ENCODE results near the gene FHOD3. TPM values are rescaled to one million over a fixed set of nuclear protein-coding genes. Genes with fewer than 3 reads are reported as not detected.

Gene FHOD3
- polyA plus RNA-seq, 4 donors, result 0.22 to 8.1 (median 1.9) TPM

DNA sequence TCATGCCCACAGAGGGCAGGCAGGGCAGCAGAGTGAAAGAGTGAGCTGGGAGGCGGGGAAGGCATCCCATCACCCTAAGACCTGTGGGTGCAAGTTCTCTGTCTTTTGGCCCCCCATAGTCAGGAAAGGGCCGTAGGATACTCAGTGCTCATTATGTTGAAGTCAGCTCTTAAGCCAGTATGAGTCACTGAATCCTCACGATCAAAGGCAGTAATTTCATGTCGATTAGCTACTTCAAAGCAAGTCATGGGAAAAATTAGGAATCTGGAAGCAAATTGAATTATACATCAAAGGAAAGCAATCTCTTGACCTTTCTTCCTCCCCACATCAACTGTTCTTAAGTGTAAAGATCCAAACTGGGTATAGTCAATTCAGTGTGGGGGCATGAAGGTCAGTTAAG lies 178.9 kb downstream of the FHOD3 start:
- WGBS, 3 donors, result 48 to 84% (median 67%) methylated on average over 4 of the region's 4 CpGs
- no peak for DNase-seq

DNA sequence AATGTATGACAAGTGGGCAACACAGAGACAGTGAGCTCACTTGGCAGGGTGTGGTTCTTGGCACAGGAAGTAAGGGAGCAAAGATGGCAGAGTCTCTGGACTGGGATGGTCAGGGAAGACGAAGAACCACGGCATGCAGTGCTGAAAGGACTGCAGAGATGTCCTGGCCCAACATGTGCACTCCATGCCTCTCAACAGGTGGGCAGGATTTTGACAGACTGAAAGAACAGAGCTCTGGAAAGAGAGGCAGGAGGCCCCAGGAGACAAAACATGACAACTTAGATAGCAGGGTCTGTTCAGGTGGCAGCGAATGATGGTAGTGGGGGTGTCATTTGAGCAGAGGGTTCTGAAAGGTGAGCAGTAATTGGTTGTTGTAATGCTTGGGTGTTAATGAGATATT lies 180.3 kb downstream of the FHOD3 start:
- no peak for DNase-seq
- Histone ChIP-seq H3K4me1 (ENCODE audit: control insufficient read depth in 3 of 3, insufficient read depth in 2 of 3, low read depth in 1 of 3, low read length in 2 of 3) (no peaks in the 10 kb centered on the region), H3K27ac (ENCODE audit: low read depth in 1 of 3, low read length in 2 of 3) (no peak overlapping the region), H3K4me3 (ENCODE audit: low read depth in 1 of 3, low read length in 3 of 3) (no peak overlapping the region), H3K36me3 (ENCODE audit: control insufficient read depth in 3 of 3, insufficient read depth in 2 of 3, low read depth in 1 of 3, low read length in 3 of 3) (no peaks in the 10 kb centered on the region), H3K27me3 (ENCODE audit: control insufficient read depth in 3 of 3, insufficient read depth in 3 of 3, low read length in 3 of 3) (no peaks in the 10 kb centered on the region), H3K9me3 (ENCODE audit: control insufficient read depth in 2 of 2, insufficient read depth in 1 of 2, low read depth in 1 of 2, low read length in 1 of 2) (no peaks in the 10 kb centered on the region)
- WGBS, 3 donors, result 59 to 83% (median 66%) methylated on average over 3 of the region's 3 CpGs
- no peak for FAIRE-seq

More for the DNA sequence above, 178.9 kb downstream of the FHOD3 start:
- Histone ChIP-seq H3K27ac (ENCODE audit: low read depth in 1 of 3, low read length in 2 of 3) (no peak overlapping the region), H3K4me1 (ENCODE audit: control insufficient read depth in 3 of 3, insufficient read depth in 2 of 3, low read depth in 1 of 3, low read length in 2 of 3) (no peaks in the 10 kb centered on the region), H3K27me3 (ENCODE audit: control insufficient read depth in 3 of 3, insufficient read depth in 3 of 3, low read length in 3 of 3) (no peaks in the 10 kb centered on the region), H3K4me3 (ENCODE audit: low read depth in 1 of 3, low read length in 3 of 3) (no peak overlapping the region), H3K36me3 (ENCODE audit: control insufficient read depth in 3 of 3, insufficient read depth in 2 of 3, low read depth in 1 of 3, low read length in 3 of 3) (no peaks in the 10 kb centered on the region), H3K9me3 (ENCODE audit: control insufficient read depth in 2 of 2, insufficient read depth in 1 of 2, low read depth in 1 of 2, low read length in 1 of 2) (no peaks in the 10 kb centered on the region)
- FAIRE-seq, result no peak

DNA sequence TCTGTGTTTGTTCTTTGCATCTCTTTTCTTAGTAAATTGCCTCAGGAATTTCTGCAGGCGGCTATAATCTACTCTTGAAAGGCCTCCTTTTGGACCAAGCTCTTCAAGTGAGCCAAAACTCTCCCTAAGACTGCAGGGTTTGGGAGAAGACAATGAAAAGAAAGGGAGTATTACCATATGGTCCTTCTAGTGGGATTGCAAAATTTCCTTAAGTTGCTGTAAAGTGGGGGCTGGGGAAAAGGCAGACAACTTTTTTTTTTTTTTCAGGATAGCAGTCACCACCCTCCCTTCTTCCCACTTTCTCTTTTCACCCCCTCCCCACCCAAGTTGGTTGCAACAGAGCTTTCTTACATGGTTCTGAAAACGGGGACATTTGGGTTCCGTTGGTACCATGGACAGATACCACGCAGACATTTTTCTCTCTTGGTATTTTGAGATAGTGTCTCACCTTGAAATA lies 183.7 kb downstream of the FHOD3 start:
- FAIRE-seq, result no peak
- no peak overlapping the region for H3K4me3 ChIP-seq (ENCODE audit: low read depth in 1 of 3, low read length in 3 of 3)
- no peak for DNase-seq
- H3K27ac ChIP-seq (ENCODE audit: low read depth in 1 of 3, low read length in 2 of 3), result no peak overlapping the region
- no peaks in the 10 kb centered on the region for H3K36me3 ChIP-seq (ENCODE audit: control insufficient read depth in 3 of 3, insufficient read depth in 2 of 3, low read depth in 1 of 3, low read length in 3 of 3)
- no peaks in the 10 kb centered on the region for H3K4me1 ChIP-seq (ENCODE audit: control insufficient read depth in 3 of 3, insufficient read depth in 2 of 3, low read depth in 1 of 3, low read length in 2 of 3)
- H3K9me3 ChIP-seq (ENCODE audit: control insufficient read depth in 2 of 2, insufficient read depth in 1 of 2, low read depth in 1 of 2, low read length in 1 of 2), result no peaks in the 10 kb centered on the region
- no peaks in the 10 kb centered on the region for H3K27me3 ChIP-seq (ENCODE audit: control insufficient read depth in 3 of 3, insufficient read depth in 3 of 3, low read length in 3 of 3)
- WGBS, 3 donors, result 46 to 72% (median 51%) methylated on average over 4 of the region's 4 CpGs

DNA sequence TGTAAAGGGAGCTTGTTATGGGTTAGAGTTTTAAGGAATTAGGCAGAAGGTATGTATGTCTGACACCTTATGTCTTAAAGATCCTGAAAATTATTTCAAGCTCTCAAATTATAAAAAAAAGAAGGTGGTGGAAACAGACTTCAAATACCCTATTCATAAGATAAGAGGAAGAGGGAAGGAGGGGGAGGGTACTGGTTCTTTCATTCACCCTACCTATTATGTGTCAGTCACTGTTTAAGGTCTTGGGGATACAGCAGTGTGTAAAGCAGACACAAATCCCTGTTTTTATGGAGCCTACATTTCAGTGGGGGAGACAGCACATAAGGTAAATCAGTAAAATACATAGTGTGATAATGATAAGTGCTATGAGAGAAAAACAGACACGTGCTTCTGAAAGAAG lies 184.4 kb downstream of the FHOD3 start:
- 70 to 80% (median 76%) methylated on average over 1 of the region's 1 CpG for WGBS, 3 donors
- Histone ChIP-seq H3K27me3 (ENCODE audit: control insufficient read depth in 3 of 3, insufficient read depth in 3 of 3, low read length in 3 of 3) (no peaks in the 10 kb centered on the region), H3K36me3 (ENCODE audit: control insufficient read depth in 3 of 3, insufficient read depth in 2 of 3, low read depth in 1 of 3, low read length in 3 of 3) (no peaks in the 10 kb centered on the region), H3K27ac (ENCODE audit: low read depth in 1 of 3, low read length in 2 of 3) (no peak overlapping the region), H3K9me3 (ENCODE audit: control insufficient read depth in 2 of 2, insufficient read depth in 1 of 2, low read depth in 1 of 2, low read length in 1 of 2) (no peaks in the 10 kb centered on the region), H3K4me1 (ENCODE audit: control insufficient read depth in 3 of 3, insufficient read depth in 2 of 3, low read depth in 1 of 3, low read length in 2 of 3) (no peaks in the 10 kb centered on the region), H3K4me3 (ENCODE audit: low read depth in 1 of 3, low read length in 3 of 3) (no peak overlapping the region)
- no peak for FAIRE-seq
- DNase-seq, result no peak

DNA sequence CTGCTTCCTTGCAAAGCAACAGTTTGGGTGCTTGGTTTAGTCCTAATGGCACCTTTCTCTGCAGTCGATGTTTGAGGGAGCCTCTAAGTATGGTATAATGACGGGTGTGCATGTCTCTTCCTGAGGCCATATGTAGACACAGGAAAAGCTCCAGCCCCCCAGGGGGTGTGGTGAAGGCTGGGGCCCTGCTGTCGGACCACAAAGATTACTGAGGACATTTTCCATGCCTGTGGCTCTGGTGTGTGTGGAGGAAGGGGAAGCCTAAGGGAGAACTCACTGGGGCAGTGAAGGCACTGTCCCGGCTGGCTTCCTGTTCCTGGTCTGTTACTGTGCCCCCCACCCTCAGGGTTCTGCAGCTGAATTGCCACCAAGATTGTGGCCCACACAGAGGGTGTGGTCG lies 187.1 kb downstream of the FHOD3 start:
- Histone ChIP-seq H3K4me1 (ENCODE audit: control insufficient read depth in 3 of 3, insufficient read depth in 2 of 3, low read depth in 1 of 3, low read length in 2 of 3) (no peaks in the 10 kb centered on the region), H3K4me3 (ENCODE audit: low read depth in 1 of 3, low read length in 3 of 3) (no peak overlapping the region), H3K9me3 (ENCODE audit: control insufficient read depth in 2 of 2, insufficient read depth in 1 of 2, low read depth in 1 of 2, low read length in 1 of 2) (no peaks in the 10 kb centered on the region), H3K27ac (ENCODE audit: low read depth in 1 of 3, low read length in 2 of 3) (no peak overlapping the region), H3K36me3 (ENCODE audit: control insufficient read depth in 3 of 3, insufficient read depth in 2 of 3, low read depth in 1 of 3, low read length in 3 of 3) (no peaks in the 10 kb centered on the region), H3K27me3 (ENCODE audit: control insufficient read depth in 3 of 3, insufficient read depth in 3 of 3, low read length in 3 of 3) (no peaks in the 10 kb centered on the region)
- DNase-seq, result no peak
- 71 to 78% (median 73%) methylated on average over 5 of the region's 5 CpGs for WGBS, 3 donors
- no peak for FAIRE-seq

DNA sequence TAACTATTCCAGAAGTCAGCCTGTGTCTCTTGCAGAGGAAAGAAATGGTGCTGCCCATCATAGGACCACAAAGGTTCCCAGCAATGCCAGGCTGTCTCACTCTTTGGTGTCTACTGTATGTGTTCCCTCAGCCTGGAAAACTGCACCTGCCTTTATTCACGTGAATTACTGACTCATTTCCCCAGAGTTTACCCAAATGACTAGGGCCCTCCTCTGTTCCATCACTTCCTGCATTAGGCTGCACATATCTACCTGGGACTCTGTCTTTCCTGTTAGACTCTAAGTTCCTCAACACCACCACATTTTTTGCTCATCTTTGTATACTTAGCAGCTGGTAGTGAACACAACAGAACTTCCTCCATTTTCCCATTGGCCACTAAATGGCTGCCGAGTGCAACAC lies 188.3 kb downstream of the FHOD3 start:
- H3K36me3 ChIP-seq (ENCODE audit: control insufficient read depth in 3 of 3, insufficient read depth in 2 of 3, low read depth in 1 of 3, low read length in 3 of 3), result no peaks in the 10 kb centered on the region
- H3K4me1 ChIP-seq (ENCODE audit: control insufficient read depth in 3 of 3, insufficient read depth in 2 of 3, low read depth in 1 of 3, low read length in 2 of 3), result no peaks in the 10 kb centered on the region
- no peak overlapping the region for H3K27ac ChIP-seq (ENCODE audit: low read depth in 1 of 3, low read length in 2 of 3)
- H3K27me3 ChIP-seq (ENCODE audit: control insufficient read depth in 3 of 3, insufficient read depth in 3 of 3, low read length in 3 of 3), result no peaks in the 10 kb centered on the region
- no peaks in the 10 kb centered on the region for H3K9me3 ChIP-seq (ENCODE audit: control insufficient read depth in 2 of 2, insufficient read depth in 1 of 2, low read depth in 1 of 2, low read length in 1 of 2)
- H3K4me3 ChIP-seq (ENCODE audit: low read depth in 1 of 3, low read length in 3 of 3), result no peak overlapping the region
- FAIRE-seq, result no peak
- 74 to 83% (median 76%) methylated on average over 2 of the region's 2 CpGs for WGBS, 3 donors
- DNase-seq, result no peak

DNA sequence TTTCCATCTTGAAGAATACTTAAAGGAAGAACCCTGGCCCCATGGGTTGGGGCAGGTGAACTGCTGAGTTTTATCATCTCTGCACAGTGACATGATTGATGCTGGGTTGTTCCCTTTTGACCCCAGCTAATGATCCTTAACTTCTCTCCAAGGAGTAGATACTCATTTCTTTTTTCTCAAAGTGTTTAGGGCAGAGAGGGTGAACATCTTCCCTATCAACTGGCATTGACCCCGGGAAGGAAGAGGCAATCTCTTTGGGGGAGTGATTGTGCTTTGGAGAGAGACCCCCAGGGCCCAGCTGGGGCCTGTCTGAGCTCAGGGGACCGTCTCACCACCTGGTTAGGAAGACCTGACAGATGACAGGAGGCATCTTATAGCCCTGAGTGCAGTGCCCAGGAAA lies 190.6 kb downstream of the FHOD3 start:
- H3K4me1 ChIP-seq (ENCODE audit: control insufficient read depth in 3 of 3, insufficient read depth in 2 of 3, low read depth in 1 of 3, low read length in 2 of 3), result no peaks in the 10 kb centered on the region
- DNase-seq (no peak), FAIRE-seq (no peak)
- WGBS, 3 donors, result 65 to 71% (median 67%) methylated on average over 2 of the region's 2 CpGs
- H3K4me3 ChIP-seq (ENCODE audit: low read depth in 1 of 3, low read length in 3 of 3), result no peak overlapping the region
- no peaks in the 10 kb centered on the region for H3K27me3 ChIP-seq (ENCODE audit: control insufficient read depth in 3 of 3, insufficient read depth in 3 of 3, low read length in 3 of 3)
- H3K9me3 ChIP-seq (ENCODE audit: control insufficient read depth in 2 of 2, insufficient read depth in 1 of 2, low read depth in 1 of 2, low read length in 1 of 2), result no peaks in the 10 kb centered on the region
- no peak overlapping the region for H3K27ac ChIP-seq (ENCODE audit: low read depth in 1 of 3, low read length in 2 of 3)
- H3K36me3 ChIP-seq (ENCODE audit: control insufficient read depth in 3 of 3, insufficient read depth in 2 of 3, low read depth in 1 of 3, low read length in 3 of 3), result no peaks in the 10 kb centered on the region

DNA sequence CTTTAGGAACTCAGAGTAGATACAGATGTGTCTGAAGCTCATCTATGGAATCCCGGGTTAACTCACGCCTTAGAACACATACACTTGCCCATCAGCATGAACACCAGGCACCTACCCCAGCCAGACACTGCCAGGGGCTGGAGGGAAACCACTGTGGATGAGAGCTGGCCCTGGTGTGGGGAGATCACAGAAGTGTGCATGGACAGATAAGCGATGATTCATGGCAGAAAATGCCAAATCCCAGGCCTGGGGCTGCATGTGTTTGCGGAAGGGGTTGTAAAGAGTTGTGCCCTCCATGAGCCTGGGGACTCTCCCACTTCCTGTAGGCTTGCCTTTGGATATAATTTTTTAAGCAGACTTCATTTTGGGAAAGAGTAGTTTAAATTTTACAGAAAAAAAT lies 193.4 kb downstream of the FHOD3 start:
- FAIRE-seq (no peak), DNase-seq (no peak)
- 91 to 99% (median 93%) methylated on average over 4 of the region's 4 CpGs for WGBS, 3 donors
- Histone ChIP-seq H3K36me3 (ENCODE audit: control insufficient read depth in 3 of 3, insufficient read depth in 2 of 3, low read depth in 1 of 3, low read length in 3 of 3) (no peaks in the 10 kb centered on the region), H3K4me1 (ENCODE audit: control insufficient read depth in 3 of 3, insufficient read depth in 2 of 3, low read depth in 1 of 3, low read length in 2 of 3) (peaks cover 0 to 2% (median 0%) of the 10 kb centered on the region in 3 donors), H3K9me3 (ENCODE audit: control insufficient read depth in 2 of 2, insufficient read depth in 1 of 2, low read depth in 1 of 2, low read length in 1 of 2) (no peaks in the 10 kb centered on the region), H3K4me3 (ENCODE audit: low read depth in 1 of 3, low read length in 3 of 3) (no peak overlapping the region), H3K27me3 (ENCODE audit: control insufficient read depth in 3 of 3, insufficient read depth in 3 of 3, low read length in 3 of 3) (no peaks in the 10 kb centered on the region), H3K27ac (ENCODE audit: low read depth in 1 of 3, low read length in 2 of 3) (no peak overlapping the region)

DNA sequence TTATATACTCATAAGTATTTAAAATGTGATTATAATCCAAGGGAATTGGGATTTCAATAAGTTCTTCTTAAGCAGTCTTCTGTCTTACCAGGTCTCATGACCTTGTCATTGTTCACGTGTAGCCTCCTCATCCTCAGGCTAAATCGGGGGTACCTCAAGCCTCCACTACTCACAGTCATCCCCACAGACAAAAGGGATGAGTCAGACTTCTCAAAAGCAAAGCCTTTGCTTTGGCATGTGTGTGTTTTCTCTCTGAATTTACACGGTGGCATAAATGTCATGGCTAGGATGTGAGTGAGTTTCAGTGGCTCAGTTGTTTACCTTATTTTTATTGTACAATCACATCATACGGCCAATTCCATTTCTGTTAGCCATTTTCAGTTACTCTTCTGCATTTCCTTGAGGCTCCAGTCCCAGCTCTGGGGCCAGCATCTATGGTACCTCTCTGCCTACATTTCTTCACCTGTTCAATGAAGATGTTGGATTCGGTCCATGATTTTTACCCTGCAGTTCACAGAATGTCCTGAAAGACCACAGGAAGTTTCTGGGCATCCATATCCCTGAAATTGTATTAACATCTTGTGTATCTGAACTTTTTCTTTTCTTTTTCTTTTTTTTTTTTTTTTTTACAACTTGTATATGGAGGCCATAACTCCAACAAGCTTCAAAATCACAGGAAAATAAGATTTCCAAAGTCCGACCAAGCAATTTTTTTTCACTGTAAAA lies 195.3 kb downstream of the FHOD3 start:
- peaks cover 0 to 2% (median 0%) of the 10 kb centered on the region in 3 donors for H3K4me1 ChIP-seq (ENCODE audit: control insufficient read depth in 3 of 3, insufficient read depth in 2 of 3, low read depth in 1 of 3, low read length in 2 of 3)
- FAIRE-seq, result no peak
- no peaks in the 10 kb centered on the region for H3K27me3 ChIP-seq (ENCODE audit: control insufficient read depth in 3 of 3, insufficient read depth in 3 of 3, low read length in 3 of 3)
- no peak overlapping the region for H3K4me3 ChIP-seq (ENCODE audit: low read depth in 1 of 3, low read length in 3 of 3)
- no peaks in the 10 kb centered on the region for H3K36me3 ChIP-seq (ENCODE audit: control insufficient read depth in 3 of 3, insufficient read depth in 2 of 3, low read depth in 1 of 3, low read length in 3 of 3)
- H3K9me3 ChIP-seq (ENCODE audit: control insufficient read depth in 2 of 2, insufficient read depth in 1 of 2, low read depth in 1 of 2, low read length in 1 of 2), result no peaks in the 10 kb centered on the region
- 77 to 83% (median 80%) methylated on average over 6 of the region's 6 CpGs for WGBS, 3 donors
- no peak for DNase-seq
- H3K27ac ChIP-seq (ENCODE audit: low read depth in 1 of 3, low read length in 2 of 3), result no peak overlapping the region

Data from small intestine (tissue), 7 donors.